T-cell (primary cell): ENCODE measurements around the gene ADGRB3. TPM values are rescaled to one million over a fixed set of nuclear protein-coding genes. Genes with fewer than 3 reads are reported as not detected.

ENCODE experiments used
- ATAC-seq, 4 experiments: fragments of 200-7000 bp in 3 of 4; fragments of 150-1000 bp in 1 of 4; cut with Tn5 transposase; replicated peaks in 1 of 4; 1 replicate in 3 of 4; 2 replicates in 1 of 4; pipeline ENCODE4 v1.10.0; 2021; ENCODE audit warnings: moderate library complexity in 3 of 4, mild to moderate bottlenecking in 2 of 4, moderate number of reproducible peaks in 1 of 4
- CTCF ChIA-PET, 2 donors: fragments of 300-600 bp; sonication (Branson Sonifier 250); formaldehyde crosslinking; loops; one replicate each; lab custom pipeline; 2022; ENCODE audit warnings: antibody characterized with exemption in 2 of 2; lab: Charles Lee
- POLR2A ChIA-PET, 2 donors: fragments of 300-600 bp; sonication (Branson Sonifier 250); formaldehyde crosslinking; loops; one replicate each; lab custom pipeline; 2022; ENCODE audit warnings: antibody characterized with exemption in 2 of 2; lab: Charles Lee
- DNase-seq, 35 experiments: peaks; one replicate each; pipeline versions ENCODE4 v3.0.0 to v3.0.0-alpha.2; 2013 to 2023
- H3K27ac ChIP-seq: one replicate; pipeline ENCODE4 v1.5.1; 2013; ENCODE audit warnings: low read length
- H3K27me3 ChIP-seq, 2 experiments: replicated peaks in 1 of 2; 1 replicate in 1 of 2; 2 replicates in 1 of 2; pipeline versions ENCODE4 v1.6.1 to v1.7.0; 2013; ENCODE audit warnings: low read length in 1 of 2, mixed read lengths in 1 of 2; ENCODE audit not compliant: control insufficient read depth in 2 of 2, insufficient read depth in 2 of 2; ENCODE audit errors: extremely low read depth in 1 of 2
- H3K36me3 ChIP-seq, 2 donors: 1 replicate in 1 of 2; 2 replicates in 1 of 2; pipeline versions ENCODE4 v1.6.1 to v1.7.0; 2013; ENCODE audit warnings: low read length in 1 of 2; ENCODE audit not compliant: control insufficient read depth in 2 of 2, insufficient read depth in 1 of 2; ENCODE audit errors: extremely low read depth in 1 of 2
- H3K4me1 ChIP-seq, 2 experiments: 1 replicate in 1 of 2; 2 replicates in 1 of 2; pipeline versions ENCODE4 v1.6.1 to v1.7.0; 2013; ENCODE audit warnings: low read length in 2 of 2, mixed read lengths in 1 of 2; ENCODE audit not compliant: insufficient read depth in 2 of 2, control insufficient read depth in 1 of 2; ENCODE audit errors: extremely low read depth in 1 of 2
- H3K4me3 ChIP-seq, 2 donors: 1 replicate in 1 of 2; 2 replicates in 1 of 2; pipeline versions ENCODE4 v1.5.1 to v1.7.0; 2013; ENCODE audit warnings: mild to moderate bottlenecking in 2 of 2, low read length in 1 of 2, moderate library complexity in 1 of 2; ENCODE audit not compliant: control insufficient read depth in 1 of 2; ENCODE audit errors: extremely low read depth in 1 of 2
- H3K9me3 ChIP-seq: 2 replicates; pipeline ENCODE4 v1.7.0; 2013
- H3K27ac Mint-ChIP-seq, 2 donors: one replicate each; pipeline ENCODE4 v1.8.0; 2020 to 2021; ENCODE audit warnings: mild to moderate bottlenecking in 2 of 2, mixed read lengths in 2 of 2
- H3K27me3 Mint-ChIP-seq, 2 donors: one replicate each; pipeline ENCODE4 v1.8.0; 2021 to 2022; ENCODE audit warnings: mixed read lengths in 2 of 2
- H3K36me3 Mint-ChIP-seq: one replicate; pipeline ENCODE4 v1.8.0; 2021; ENCODE audit warnings: mixed read lengths
- H3K4me1 Mint-ChIP-seq, 3 donors: one replicate each; pipeline ENCODE4 v1.8.0; 2020 to 2022; ENCODE audit warnings: mixed read lengths in 3 of 3, mild to moderate bottlenecking in 1 of 3
- H3K4me3 Mint-ChIP-seq, 3 donors: one replicate each; pipeline ENCODE4 v1.8.0; 2020 to 2022; ENCODE audit warnings: mild to moderate bottlenecking in 3 of 3, mixed read lengths in 3 of 3, moderate library complexity in 3 of 3
- H3K9me3 Mint-ChIP-seq, 3 donors: one replicate each; pipeline ENCODE4 v1.8.0; 2020 to 2022; ENCODE audit warnings: mixed read lengths in 3 of 3
- WGBS: methylation state at CpG from one replicate; pipeline ENCODE4 v1.1.5; 2013; ENCODE audit warnings: missing lambda C conversion rate; ENCODE audit not compliant: insufficient coverage; 5-methylcytosine and 5-hydroxymethylcytosine counted together
- total RNA-seq, 35 experiments: library from RNA in 6 of 35; stranded (reverse) in 6 of 35; fragments of 120-200 nt in 1 of 35; gene quantifications; one replicate each; pipeline versions ENCODE4 v1.2.1 to v1.2.4 and lab custom pipeline; 2013 to 2026

Gene ADGRB3
- total RNA-seq, 5 donors from 2014 or later (not counting 1 experiment from before 2014, with no cell fraction given) = not detected

DNA sequence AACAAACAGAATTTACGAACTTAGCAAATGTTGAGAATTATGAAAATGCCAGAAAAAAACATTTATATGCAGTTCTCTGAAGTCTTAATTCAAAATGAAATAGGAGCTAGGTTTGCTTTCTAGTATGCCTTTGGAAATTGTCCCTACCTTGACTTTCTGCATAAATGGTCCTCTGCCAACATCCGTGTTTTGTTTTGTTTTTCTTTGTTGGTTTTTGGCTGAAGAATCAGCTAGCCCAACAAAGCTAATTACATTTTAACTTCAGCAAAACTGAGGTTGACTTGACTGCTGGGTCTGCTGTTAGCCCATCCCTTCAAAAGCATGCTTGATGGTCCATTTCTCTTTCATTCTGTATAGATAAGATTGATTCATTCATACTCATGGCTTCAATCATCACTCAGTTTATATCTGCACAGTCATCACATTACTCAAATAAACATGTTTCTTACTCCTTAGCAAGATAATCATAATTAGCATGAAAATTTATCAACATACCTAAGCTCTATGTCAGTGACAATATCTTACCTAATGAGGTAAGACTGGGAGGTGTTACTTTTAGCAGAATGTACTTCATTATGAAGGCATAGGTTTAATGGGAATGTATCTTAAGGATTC lies 76.4 kb downstream of the ADGRB3 start:
- H3K4me1 Mint-ChIP-seq = no peaks in the 10 kb centered on the region
- no peak overlapping the region for H3K27ac ChIP-seq
- no peaks in the 10 kb centered on the region for H3K36me3 ChIP-seq
- H3K9me3 ChIP-seq = no peaks in the 10 kb centered on the region
- no CpG with 5 or more reads among the region's 2 CpGs for WGBS
- ATAC-seq (no peak), DNase-seq (no peak)
- ChIA-PET CTCF (no interaction called here), POLR2A (no interaction called here)
- no peak overlapping the region for H3K4me3 Mint-ChIP-seq
- no peaks in the 10 kb centered on the region for H3K27me3 Mint-ChIP-seq
- no peak overlapping the region for H3K4me3 ChIP-seq
- no peaks in the 10 kb centered on the region for H3K9me3 Mint-ChIP-seq
- no peaks in the 10 kb centered on the region for H3K4me1 ChIP-seq
- H3K36me3 Mint-ChIP-seq = no peaks in the 10 kb centered on the region
- no peak overlapping the region for H3K27ac Mint-ChIP-seq
- no peaks in the 10 kb centered on the region for H3K27me3 ChIP-seq

DNA sequence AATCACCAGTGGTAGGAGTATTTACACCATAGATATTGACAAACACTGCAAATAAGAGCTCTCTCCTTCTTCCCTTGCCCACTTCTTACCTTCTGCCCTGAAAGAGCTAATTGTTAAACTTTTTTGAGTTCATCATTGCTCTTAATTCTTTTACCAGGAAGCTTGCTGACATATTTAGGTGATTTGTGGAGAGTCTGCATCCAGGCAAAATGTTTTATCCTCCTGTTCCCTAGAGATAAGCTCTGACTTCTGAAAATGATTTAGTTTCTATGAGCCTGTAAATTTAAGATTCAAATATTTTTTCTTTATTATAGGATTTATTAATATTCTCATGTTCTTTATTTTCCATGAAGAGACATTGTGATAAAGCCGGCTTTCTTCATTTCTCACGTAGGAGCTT lies 81.5 kb downstream of the ADGRB3 start:
- no peaks in the 10 kb centered on the region for H3K27me3 ChIP-seq
- no peak overlapping the region for H3K27ac Mint-ChIP-seq
- no peaks in the 10 kb centered on the region for H3K27me3 Mint-ChIP-seq
- no peaks in the 10 kb centered on the region for H3K36me3 Mint-ChIP-seq
- no CpG with 5 or more reads among the region's 2 CpGs for WGBS
- H3K4me3 ChIP-seq = no peak overlapping the region
- ATAC-seq (no peak), DNase-seq (no peak)
- H3K4me1 Mint-ChIP-seq = no peaks in the 10 kb centered on the region
- ChIA-PET POLR2A (interaction anchor here in 1 of 2 donors (0.6 kb wide), 1 partner anchor 43 kb away, joined by 3 read pairs; no protein-coding TSS in a partner anchor), CTCF (interaction anchor here in 1 of 2 donors (1.2 kb wide), 1 partner anchor 10 kb away, joined by 3 read pairs; no protein-coding TSS in a partner anchor)
- peaks cover 0 to 2% (median 0%) of the 10 kb centered on the region in 3 donors for H3K9me3 Mint-ChIP-seq
- no peak overlapping the region for H3K27ac ChIP-seq
- no peak overlapping the region for H3K4me3 Mint-ChIP-seq
- no peaks in the 10 kb centered on the region for H3K36me3 ChIP-seq
- H3K4me1 ChIP-seq = no peaks in the 10 kb centered on the region
- no peaks in the 10 kb centered on the region for H3K9me3 ChIP-seq

DNA sequence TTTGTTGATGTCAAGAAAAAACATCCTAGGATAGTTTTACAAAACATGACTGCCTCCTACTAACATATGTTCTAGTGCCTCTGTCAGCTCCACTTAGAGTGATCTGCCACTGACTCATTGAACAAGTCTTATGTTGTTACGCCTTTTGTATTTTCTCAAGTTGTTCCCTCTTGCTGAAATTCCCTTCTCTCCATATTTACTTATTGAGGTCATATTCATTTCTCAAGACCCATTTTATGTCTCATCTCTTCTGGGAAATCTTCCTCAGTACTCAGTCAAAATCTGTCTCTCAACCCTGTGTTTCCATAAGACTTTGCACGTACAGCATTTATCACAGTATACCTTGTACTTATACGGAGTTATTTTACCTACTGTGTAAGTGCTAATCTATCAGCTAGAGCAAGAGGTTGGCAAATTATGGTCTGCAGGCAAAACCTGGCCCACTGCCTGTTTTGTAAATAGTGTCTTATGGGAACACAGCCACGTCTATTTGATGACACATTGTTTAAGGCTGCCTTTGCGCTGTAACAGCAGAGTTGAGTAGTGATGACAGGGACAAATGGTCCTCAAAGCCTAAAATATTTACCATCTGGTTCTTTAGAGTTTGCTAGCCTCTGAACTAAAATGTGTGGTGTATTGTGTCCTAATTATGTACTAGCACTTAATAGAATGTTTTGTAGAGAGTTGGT lies 83.4 kb downstream of the ADGRB3 start:
- Mint-ChIP-seq H3K9me3 (peaks cover 0 to 2% (median 0%) of the 10 kb centered on the region in 3 donors), H3K27ac (no peak overlapping the region), H3K27me3 (no peaks in the 10 kb centered on the region), H3K4me1 (no peaks in the 10 kb centered on the region), H3K4me3 (no peak overlapping the region), H3K36me3 (no peaks in the 10 kb centered on the region)
- no peaks in the 10 kb centered on the region for H3K27me3 ChIP-seq
- DNase-seq (no peak), ATAC-seq (no peak)
- ChIA-PET CTCF (no interaction called here), POLR2A (no interaction called here)
- 93% methylated on average over 3 of the region's 5 CpGs for WGBS
- no peak overlapping the region for H3K27ac ChIP-seq
- no peaks in the 10 kb centered on the region for H3K4me1 ChIP-seq
- no peak overlapping the region for H3K4me3 ChIP-seq
- no peaks in the 10 kb centered on the region for H3K9me3 ChIP-seq
- no peaks in the 10 kb centered on the region for H3K36me3 ChIP-seq

DNA sequence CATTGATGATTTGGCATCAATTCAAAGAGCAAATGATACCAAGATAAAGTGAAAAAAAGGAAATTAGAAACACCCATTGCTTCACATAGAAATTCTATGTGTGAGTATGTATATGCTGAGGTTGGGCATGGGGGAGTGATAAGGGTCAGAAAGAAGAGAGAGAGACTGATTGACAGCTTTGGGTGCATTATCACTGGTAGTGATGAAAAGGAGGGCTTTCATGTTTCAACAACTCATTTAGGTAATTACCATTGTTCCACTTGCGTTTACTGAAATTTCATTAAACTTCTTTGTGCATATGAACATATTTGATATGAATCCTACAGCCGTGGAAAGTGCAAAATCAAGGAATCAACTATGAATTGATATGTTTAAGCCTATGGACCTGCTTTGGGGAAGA lies 84.7 kb downstream of the ADGRB3 start:
- no peaks in the 10 kb centered on the region for H3K4me1 Mint-ChIP-seq
- Histone ChIP-seq H3K4me3 (no peak overlapping the region), H3K36me3 (no peaks in the 10 kb centered on the region), H3K4me1 (no peaks in the 10 kb centered on the region), H3K27me3 (no peaks in the 10 kb centered on the region), H3K27ac (no peak overlapping the region), H3K9me3 (no peaks in the 10 kb centered on the region)
- WGBS = no CpG with 5 or more reads among the region's 2 CpGs
- ATAC-seq (no peak), DNase-seq (no peak)
- H3K4me3 Mint-ChIP-seq = no peak overlapping the region
- ChIA-PET POLR2A (no interaction called here), CTCF (interaction anchor here in 1 of 2 donors (0.6 kb wide), 1 partner anchor 1370 kb away, joined by 3 read pairs; no protein-coding TSS in a partner anchor)
- H3K27ac Mint-ChIP-seq = no peak overlapping the region
- peaks cover 0 to 2% (median 0%) of the 10 kb centered on the region in 3 donors for H3K9me3 Mint-ChIP-seq
- H3K36me3 Mint-ChIP-seq = no peaks in the 10 kb centered on the region
- no peaks in the 10 kb centered on the region for H3K27me3 Mint-ChIP-seq

DNA sequence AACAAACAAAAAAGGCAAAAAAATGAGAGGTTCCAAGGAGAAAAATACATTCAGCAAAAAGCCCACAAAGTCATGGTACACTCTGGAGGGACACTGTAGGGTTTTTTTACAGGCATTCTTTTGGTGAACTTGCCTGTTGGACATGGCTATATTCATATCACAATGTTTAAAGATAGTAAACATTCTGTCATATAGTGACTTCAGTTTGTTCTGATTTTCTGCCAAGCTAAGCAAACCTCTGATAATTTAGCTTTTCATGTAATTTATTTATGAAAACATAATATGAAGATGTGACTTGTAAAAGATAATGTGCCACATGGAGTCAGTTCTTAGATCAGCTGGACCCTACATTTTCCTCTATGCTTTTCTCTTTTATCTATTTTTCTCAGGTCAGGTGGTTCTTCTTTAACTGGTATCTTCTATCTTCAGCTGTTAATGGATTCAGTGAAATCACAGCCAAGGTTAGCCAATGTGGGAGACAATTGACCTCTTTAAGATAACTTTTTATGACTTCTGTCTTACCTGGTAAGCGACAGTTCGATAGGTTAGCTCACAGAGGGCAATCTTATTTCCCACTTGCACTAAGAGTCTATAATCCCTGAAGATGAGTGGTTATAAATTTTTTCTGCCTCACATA lies 87.9 kb downstream of the ADGRB3 start:
- H3K27me3 Mint-ChIP-seq = no peaks in the 10 kb centered on the region
- H3K4me3 ChIP-seq = no peak overlapping the region
- no peaks in the 10 kb centered on the region for H3K4me1 Mint-ChIP-seq
- H3K9me3 ChIP-seq = no peaks in the 10 kb centered on the region
- H3K27me3 ChIP-seq = no peaks in the 10 kb centered on the region
- no CpG with 5 or more reads among the region's 2 CpGs for WGBS
- no peak overlapping the region for H3K27ac ChIP-seq
- ChIA-PET POLR2A (interaction anchor here in 1 of 2 donors (0.6 kb wide), 1 partner anchor 239 kb away, joined by 4 read pairs; no protein-coding TSS in a partner anchor), CTCF (no interaction called here)
- peaks cover 0 to 2% (median 0%) of the 10 kb centered on the region in 3 donors for H3K9me3 Mint-ChIP-seq
- no peak overlapping the region for H3K4me3 Mint-ChIP-seq
- no peaks in the 10 kb centered on the region for H3K4me1 ChIP-seq
- no peaks in the 10 kb centered on the region for H3K36me3 ChIP-seq
- H3K27ac Mint-ChIP-seq = no peak overlapping the region
- DNase-seq (no peak), ATAC-seq (no peak)
- no peaks in the 10 kb centered on the region for H3K36me3 Mint-ChIP-seq

DNA sequence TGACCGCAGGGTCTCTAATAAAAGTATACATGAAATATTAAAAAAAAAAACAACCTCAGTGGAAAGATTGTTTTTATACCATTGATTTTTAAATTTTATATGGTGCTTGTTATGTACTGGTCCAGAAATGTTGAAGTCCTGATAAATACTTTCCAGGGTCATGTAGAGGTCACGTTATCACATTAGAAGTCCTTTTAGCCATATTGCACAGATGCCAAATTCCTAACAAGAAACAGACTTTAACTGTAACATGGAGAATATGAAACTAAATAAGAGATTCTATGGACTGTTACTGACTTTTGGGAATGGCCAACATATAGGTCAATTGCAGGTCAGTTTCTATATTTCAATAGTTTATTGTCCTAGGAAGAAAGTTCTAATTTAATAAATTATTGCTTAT lies 89.0 kb downstream of the ADGRB3 start:
- Mint-ChIP-seq H3K27me3 (no peaks in the 10 kb centered on the region), H3K4me3 (no peak overlapping the region), H3K36me3 (no peaks in the 10 kb centered on the region), H3K9me3 (no peaks in the 10 kb centered on the region), H3K4me1 (no peaks in the 10 kb centered on the region), H3K27ac (no peak overlapping the region)
- ChIA-PET POLR2A (interaction anchor here (0.6 to 0.7 kb wide), 2 partner anchors 98 to 238 kb away, joined by 4 to 5 read pairs; no protein-coding TSS in a partner anchor), CTCF (no interaction called here)
- Histone ChIP-seq H3K36me3 (no peaks in the 10 kb centered on the region), H3K4me1 (no peaks in the 10 kb centered on the region), H3K27me3 (no peaks in the 10 kb centered on the region), H3K4me3 (no peak overlapping the region), H3K9me3 (no peaks in the 10 kb centered on the region), H3K27ac (no peak overlapping the region)
- no CpG with 5 or more reads among the region's 2 CpGs for WGBS
- DNase-seq (no peak), ATAC-seq (no peak)
